Activated T-helper 1 cell treated with anti-CD3 and anti-CD28 coated beads, Interleukin-12 subunit alpha, Interleukin-12 subunit beta, Interleukin-2, Interleukin-4 antibody, amounts not matched to agents 30 ng/mL and 10 ng/mL and 1 ng/mL, durations not matched to agents 14 hours and 24 hours and 36 hours (primary cell): Measurements from ENCODE around the gene ERICH3. TPM values are rescaled to one million over a fixed set of nuclear protein-coding genes. Genes with fewer than 3 reads are reported as not detected.
"Not testable (repeated sequence)": the region's sequence is repeated elsewhere in the genome, so short reads cannot be mapped to it uniquely, and the experiment has no call there.

ENCODE experiments used
- DNase-seq: peaks from one replicate; pipeline ENCODE4 v3.0.0; 2021; ENCODE audit warnings: low spot score
- H3K27ac Mint-ChIP-seq: one replicate; pipeline ENCODE4 v1.8.0; 2021; ENCODE audit warnings: mild to moderate bottlenecking, mixed read lengths
- H3K27me3 Mint-ChIP-seq: one replicate; pipeline ENCODE4 v1.8.0; 2022; ENCODE audit warnings: mild to moderate bottlenecking, moderate library complexity, mixed read lengths; ENCODE audit not compliant: insufficient read depth
- H3K36me3 Mint-ChIP-seq: one replicate; pipeline ENCODE4 v1.8.0; 2021; ENCODE audit warnings: low read depth, mixed read lengths
- H3K4me1 Mint-ChIP-seq: one replicate; pipeline ENCODE4 v1.8.0; 2021; ENCODE audit warnings: low read depth, mixed read lengths
- H3K4me3 Mint-ChIP-seq: one replicate; pipeline ENCODE4 v1.8.0; 2021; ENCODE audit warnings: mild to moderate bottlenecking, moderate library complexity, mixed read lengths
- H3K9me3 Mint-ChIP-seq: one replicate; pipeline ENCODE4 v1.8.0; 2021; ENCODE audit warnings: mixed read lengths
- intact Hi-C: fragments of 100-400 bp; cut with micrococcal nuclease; formaldehyde crosslinking; loops from one replicate; pipeline ENCODE4 v1.15.1; 2024
- total RNA-seq: library from RNA; stranded (reverse); gene quantifications from 2 replicates; pipeline ENCODE4 v1.2.3, GENCODE V29; 2022

Gene ERICH3
- total RNA-seq, 1 donor from 2014 or later, result not detected

- Mint-ChIP-seq H3K4me3 (no peak overlapping the region), H3K36me3 (no peaks in the 10 kb centered on the region), H3K27me3 (peaks cover 4% of the 10 kb centered on the region), H3K27ac (no peak overlapping the region), H3K4me1 (no peaks in the 10 kb centered on the region), H3K9me3 (no peaks in the 10 kb centered on the region)
- DNase-seq, result no peak
- intact Hi-C loops, result loop anchor here (1.0 kb wide), 1 partner anchor 43 kb away; the partner anchor contains the start of genes CRYZ and TYW3
These were observed 16.7 kb upstream of the ERICH3 start for GRCh38 chr1:74690364-74690696.

- Mint-ChIP-seq H3K27me3 (peaks cover 7% of the 10 kb centered on the region), H3K4me1 (no peaks in the 10 kb centered on the region), H3K36me3 (no peaks in the 10 kb centered on the region), H3K9me3 (no peaks in the 10 kb centered on the region), H3K4me3 (no peak overlapping the region), H3K27ac (no peak overlapping the region)
- intact Hi-C loops, result loop anchor here (1.0 kb wide), 1 partner anchor 44 kb away; the partner anchor contains the start of genes CRYZ and TYW3
- peak; percentile 5 for DNase-seq
These were observed 16.2 kb upstream of the ERICH3 start for GRCh38 chr1:74689621-74690363.

GRCh38 chr1:74686928-74687327 is 13.3 kb upstream of the ERICH3 start:
- H3K4me1 Mint-ChIP-seq, result no peaks in the 10 kb centered on the region
- intact Hi-C loops, result no loop called here
- no peaks in the 10 kb centered on the region for H3K9me3 Mint-ChIP-seq

GRCh38 chr1:74684301-74684700 is 10.7 kb upstream of the ERICH3 start:
- Mint-ChIP-seq H3K4me3 (no peak overlapping the region), H3K27me3 (peaks cover 7% of the 10 kb centered on the region), H3K4me1 (peaks cover 10% of the 10 kb centered on the region), H3K36me3 (no peaks in the 10 kb centered on the region), H3K9me3 (no peaks in the 10 kb centered on the region), H3K27ac (no peak overlapping the region)
- DNase-seq, result no peak
- intact Hi-C loops, result no loop called here

More at GRCh38 chr1:74686928-74687327, 13.3 kb upstream of the ERICH3 start:
- Mint-ChIP-seq H3K4me3 (no peak overlapping the region), H3K36me3 (no peaks in the 10 kb centered on the region), H3K27me3 (peaks cover 7% of the 10 kb centered on the region), H3K27ac (no peak overlapping the region)
- DNase-seq, result no peak

GRCh38 chr1:74683656-74684055 is 10.1 kb upstream of the ERICH3 start:
- Mint-ChIP-seq H3K27me3 (peaks cover 7% of the 10 kb centered on the region), H3K36me3 (no peaks in the 10 kb centered on the region), H3K27ac (no peak overlapping the region), H3K4me1 (peaks cover 10% of the 10 kb centered on the region), H3K4me3 (no peak overlapping the region), H3K9me3 (no peaks in the 10 kb centered on the region)
- intact Hi-C loops, result no loop called here
- DNase-seq, result no peak

GRCh38 chr1:74681851-74682250 is 8.3 kb upstream of the ERICH3 start:
- intact Hi-C loops, result no loop called here
- no peaks in the 10 kb centered on the region for H3K9me3 Mint-ChIP-seq
- peaks cover 7% of the 10 kb centered on the region for H3K27me3 Mint-ChIP-seq
- H3K27ac Mint-ChIP-seq, result no peak overlapping the region
- no peak for DNase-seq
- H3K4me3 Mint-ChIP-seq, result no peak overlapping the region
- H3K36me3 Mint-ChIP-seq, result no peaks in the 10 kb centered on the region
- H3K4me1 Mint-ChIP-seq, result peaks cover 10% of the 10 kb centered on the region

GRCh38 chr1:74681449-74681848 is 7.9 kb upstream of the ERICH3 start:
- intact Hi-C loops, result no loop called here
- peaks cover 5% of the 10 kb centered on the region for H3K27me3 Mint-ChIP-seq
- no peaks in the 10 kb centered on the region for H3K36me3 Mint-ChIP-seq
- H3K4me1 Mint-ChIP-seq, result peaks cover 10% of the 10 kb centered on the region
- H3K4me3 Mint-ChIP-seq, result no peak overlapping the region
- H3K9me3 Mint-ChIP-seq, result no peaks in the 10 kb centered on the region
- no peak for DNase-seq
- H3K27ac Mint-ChIP-seq, result no peak overlapping the region

GRCh38 chr1:74681001-74681400 is 7.4 kb upstream of the ERICH3 start:
- H3K36me3 Mint-ChIP-seq, result no peaks in the 10 kb centered on the region
- no peak overlapping the region for H3K4me3 Mint-ChIP-seq
- intact Hi-C loops, result no loop called here
- H3K9me3 Mint-ChIP-seq, result no peaks in the 10 kb centered on the region
- peaks cover 10% of the 10 kb centered on the region for H3K4me1 Mint-ChIP-seq
- no peak overlapping the region for H3K27ac Mint-ChIP-seq
- no peak for DNase-seq
- H3K27me3 Mint-ChIP-seq, result peaks cover 7% of the 10 kb centered on the region

GRCh38 chr1:74679811-74680210 is 6.2 kb upstream of the ERICH3 start:
- Mint-ChIP-seq H3K27me3 (peaks cover 10% of the 10 kb centered on the region), H3K36me3 (no peaks in the 10 kb centered on the region), H3K4me3 (no peak overlapping the region), H3K4me1 (peaks cover 10% of the 10 kb centered on the region), H3K9me3 (no peaks in the 10 kb centered on the region), H3K27ac (no peak overlapping the region)
- no peak for DNase-seq
- intact Hi-C loops, result no loop called here

- Mint-ChIP-seq H3K4me3 (no peak overlapping the region), H3K27me3 (peaks cover 22% of the 10 kb centered on the region), H3K4me1 (peaks cover 10% of the 10 kb centered on the region), H3K27ac (no peak overlapping the region), H3K36me3 (no peaks in the 10 kb centered on the region), H3K9me3 (no peaks in the 10 kb centered on the region)
- DNase-seq, result no peak
- intact Hi-C loops, result no loop called here
These were observed 4.3 kb upstream of the ERICH3 start for GRCh38 chr1:74677926-74678325.

GRCh38 chr1:74674278-74675048 is 871 bp upstream of the ERICH3 start:
- Mint-ChIP-seq H3K27me3 (peaks cover 29% of the 10 kb centered on the region), H3K9me3 (no peaks in the 10 kb centered on the region), H3K4me1 (no peaks in the 10 kb centered on the region), H3K27ac (no peak overlapping the region), H3K4me3 (no peak overlapping the region), H3K36me3 (no peaks in the 10 kb centered on the region)
- intact Hi-C loops, result no loop called here
- no peak for DNase-seq

GRCh38 chr1:74670866-74671265 is 2.7 kb downstream of the ERICH3 start:
- H3K4me1 Mint-ChIP-seq, H3K9me3 Mint-ChIP-seq, H3K36me3 Mint-ChIP-seq, DNase-seq, H3K27ac Mint-ChIP-seq, intact Hi-C loops, H3K4me3 Mint-ChIP-seq: not testable (repeated sequence)
- H3K27me3 Mint-ChIP-seq, result peaks cover 28% of the 10 kb centered on the region

GRCh38 chr1:74654708-74655107 is 18.9 kb downstream of the ERICH3 start:
- no peak overlapping the region for H3K27ac Mint-ChIP-seq
- intact Hi-C loops, result no loop called here
- no peaks in the 10 kb centered on the region for H3K4me1 Mint-ChIP-seq
- H3K36me3 Mint-ChIP-seq, result no peaks in the 10 kb centered on the region
- H3K4me3 Mint-ChIP-seq, result no peak overlapping the region
- no peak for DNase-seq
- H3K27me3 Mint-ChIP-seq, result no peaks in the 10 kb centered on the region
- peaks cover 3% of the 10 kb centered on the region for H3K9me3 Mint-ChIP-seq
